Measurements from ENCODE around the gene LDLRAD3.

Gene LDLRAD3

GRCh38 chr11:36026315-36026968, 82.6 kb downstream of the LDLRAD3 start:
- Histone ChIP-seq H3K4me1 (ENCODE audit: insufficient read depth, low read length) (peaks cover 31% of the 10 kb centered on the region), H3K9me3 (ENCODE audit: low read length) (peaks cover 8% of the 10 kb centered on the region), H3K27me3 (ENCODE audit: insufficient read depth, low read length) (no peaks in the 10 kb centered on the region), H3K36me3 (ENCODE audit: insufficient read depth, low read length) (peaks cover 4% of the 10 kb centered on the region), H3K4me3 (ENCODE audit: low read length) (no peak overlapping the region), H2AFZ (ENCODE audit: low read depth, low read length) (no peak overlapping the region)

- peaks cover 30% of the 10 kb centered on the region for H3K4me1 ChIP-seq (ENCODE audit: insufficient read depth, low read length)
- H3K36me3 ChIP-seq (ENCODE audit: insufficient read depth, low read length) = peaks cover 4% of the 10 kb centered on the region
- peaks cover 8% of the 10 kb centered on the region for H3K9me3 ChIP-seq (ENCODE audit: low read length)
- no peak overlapping the region for H3K4me3 ChIP-seq (ENCODE audit: low read length)
- no peaks in the 10 kb centered on the region for H3K27me3 ChIP-seq (ENCODE audit: insufficient read depth, low read length)
- no peak overlapping the region for H2AFZ ChIP-seq (ENCODE audit: low read depth, low read length)
Observed at GRCh38 chr11:36027731-36028130, 83.9 kb downstream of the LDLRAD3 start.

GRCh38 chr11:36029616-36030015, 85.8 kb downstream of the LDLRAD3 start:
- H3K9me3 ChIP-seq (ENCODE audit: low read length) = peaks cover 12% of the 10 kb centered on the region
- H2AFZ ChIP-seq (ENCODE audit: low read depth, low read length) = no peak overlapping the region
- H3K27me3 ChIP-seq (ENCODE audit: insufficient read depth, low read length) = no peaks in the 10 kb centered on the region
- H3K36me3 ChIP-seq (ENCODE audit: insufficient read depth, low read length) = peaks cover 4% of the 10 kb centered on the region
- peaks cover 18% of the 10 kb centered on the region for H3K4me1 ChIP-seq (ENCODE audit: insufficient read depth, low read length)
- no peak overlapping the region for H3K4me3 ChIP-seq (ENCODE audit: low read length)

- Histone ChIP-seq H2AFZ (ENCODE audit: low read depth, low read length) (no peak overlapping the region), H3K4me3 (ENCODE audit: low read length) (no peak overlapping the region), H3K4me1 (ENCODE audit: insufficient read depth, low read length) (peaks cover 12% of the 10 kb centered on the region), H3K27me3 (ENCODE audit: insufficient read depth, low read length) (no peaks in the 10 kb centered on the region), H3K36me3 (ENCODE audit: insufficient read depth, low read length) (peaks cover 4% of the 10 kb centered on the region), H3K9me3 (ENCODE audit: low read length) (peaks cover 12% of the 10 kb centered on the region)
Observed at GRCh38 chr11:36030731-36031281, 86.9 kb downstream of the LDLRAD3 start.

GRCh38 chr11:36033082-36033751, 89.4 kb downstream of the LDLRAD3 start:
- Histone ChIP-seq H2AFZ (ENCODE audit: low read depth, low read length) (no peak overlapping the region), H3K4me3 (ENCODE audit: low read length) (no peak overlapping the region), H3K27me3 (ENCODE audit: insufficient read depth, low read length) (no peaks in the 10 kb centered on the region), H3K36me3 (ENCODE audit: insufficient read depth, low read length) (peaks cover 21% of the 10 kb centered on the region), H3K9me3 (ENCODE audit: low read length) (peaks cover 15% of the 10 kb centered on the region), H3K4me1 (ENCODE audit: insufficient read depth, low read length) (peaks cover 7% of the 10 kb centered on the region)

- peaks cover 14% of the 10 kb centered on the region for H3K9me3 ChIP-seq (ENCODE audit: low read length)
- H3K27me3 ChIP-seq (ENCODE audit: insufficient read depth, low read length) = no peaks in the 10 kb centered on the region
- peaks cover 24% of the 10 kb centered on the region for H3K36me3 ChIP-seq (ENCODE audit: insufficient read depth, low read length)
- H3K4me3 ChIP-seq (ENCODE audit: low read length) = no peak overlapping the region
- H2AFZ ChIP-seq (ENCODE audit: low read depth, low read length) = no peak overlapping the region
- H3K4me1 ChIP-seq (ENCODE audit: insufficient read depth, low read length) = peaks cover 7% of the 10 kb centered on the region
Observed at GRCh38 chr11:36033936-36034335, 90.1 kb downstream of the LDLRAD3 start.

GRCh38 chr11:36034551-36035331, 90.9 kb downstream of the LDLRAD3 start:
- Histone ChIP-seq H2AFZ (ENCODE audit: low read depth, low read length) (no peak overlapping the region), H3K36me3 (ENCODE audit: insufficient read depth, low read length) (peaks cover 24% of the 10 kb centered on the region), H3K4me1 (ENCODE audit: insufficient read depth, low read length) (peaks cover 7% of the 10 kb centered on the region), H3K4me3 (ENCODE audit: low read length) (no peak overlapping the region), H3K9me3 (ENCODE audit: low read length) (peaks cover 14% of the 10 kb centered on the region), H3K27me3 (ENCODE audit: insufficient read depth, low read length) (no peaks in the 10 kb centered on the region)

- H3K4me3 ChIP-seq (ENCODE audit: low read length) = no peak overlapping the region
- H3K27me3 ChIP-seq (ENCODE audit: insufficient read depth, low read length) = no peaks in the 10 kb centered on the region
- peaks cover 14% of the 10 kb centered on the region for H3K9me3 ChIP-seq (ENCODE audit: low read length)
- H3K4me1 ChIP-seq (ENCODE audit: insufficient read depth, low read length) = peaks cover 7% of the 10 kb centered on the region
- peaks cover 24% of the 10 kb centered on the region for H3K36me3 ChIP-seq (ENCODE audit: insufficient read depth, low read length)
- no peak overlapping the region for H2AFZ ChIP-seq (ENCODE audit: low read depth, low read length)
Observed at GRCh38 chr11:36035454-36035853, 91.6 kb downstream of the LDLRAD3 start.

GRCh38 chr11:36035999-36036398, 92.1 kb downstream of the LDLRAD3 start:
- H3K9me3 ChIP-seq (ENCODE audit: low read length) = peaks cover 14% of the 10 kb centered on the region
- H3K36me3 ChIP-seq (ENCODE audit: insufficient read depth, low read length) = peaks cover 24% of the 10 kb centered on the region
- H3K4me3 ChIP-seq (ENCODE audit: low read length) = no peak overlapping the region
- peaks cover 7% of the 10 kb centered on the region for H3K4me1 ChIP-seq (ENCODE audit: insufficient read depth, low read length)
- no peaks in the 10 kb centered on the region for H3K27me3 ChIP-seq (ENCODE audit: insufficient read depth, low read length)
- H2AFZ ChIP-seq (ENCODE audit: low read depth, low read length) = no peak overlapping the region

GRCh38 chr11:36037031-36037430, 93.2 kb downstream of the LDLRAD3 start:
- H3K36me3 ChIP-seq (ENCODE audit: insufficient read depth, low read length) = peaks cover 24% of the 10 kb centered on the region
- H3K4me3 ChIP-seq (ENCODE audit: low read length) = no peak overlapping the region
- peaks cover 14% of the 10 kb centered on the region for H3K4me1 ChIP-seq (ENCODE audit: insufficient read depth, low read length)
- H3K9me3 ChIP-seq (ENCODE audit: low read length) = peaks cover 14% of the 10 kb centered on the region
- H2AFZ ChIP-seq (ENCODE audit: low read depth, low read length) = no peak overlapping the region
- H3K27me3 ChIP-seq (ENCODE audit: insufficient read depth, low read length) = no peaks in the 10 kb centered on the region

- Histone ChIP-seq H3K9me3 (ENCODE audit: low read length) (peaks cover 14% of the 10 kb centered on the region), H3K4me1 (ENCODE audit: insufficient read depth, low read length) (peaks cover 15% of the 10 kb centered on the region), H3K27me3 (ENCODE audit: insufficient read depth, low read length) (no peaks in the 10 kb centered on the region), H3K36me3 (ENCODE audit: insufficient read depth, low read length) (peaks cover 25% of the 10 kb centered on the region), H3K4me3 (ENCODE audit: low read length) (no peak overlapping the region), H2AFZ (ENCODE audit: low read depth, low read length) (no peak overlapping the region)
Observed at GRCh38 chr11:36038541-36038940, 94.7 kb downstream of the LDLRAD3 start.

GRCh38 chr11:36039471-36039870, 95.6 kb downstream of the LDLRAD3 start:
- H3K36me3 ChIP-seq (ENCODE audit: insufficient read depth, low read length) = peaks cover 27% of the 10 kb centered on the region
- H3K4me1 ChIP-seq (ENCODE audit: insufficient read depth, low read length) = peaks cover 14% of the 10 kb centered on the region
- H3K27me3 ChIP-seq (ENCODE audit: insufficient read depth, low read length) = no peaks in the 10 kb centered on the region
- H3K9me3 ChIP-seq (ENCODE audit: low read length) = peaks cover 9% of the 10 kb centered on the region
- no peak overlapping the region for H3K4me3 ChIP-seq (ENCODE audit: low read length)
- no peak overlapping the region for H2AFZ ChIP-seq (ENCODE audit: low read depth, low read length)
